Osteocyte (in vitro differentiated cells): ENCODE data around the gene CDS2. TPM values are rescaled to one million over a fixed set of nuclear protein-coding genes. Genes with fewer than 3 reads are reported as not detected.

Experiments
- DNase-seq: peaks from one replicate; pipeline ENCODE4 v3.0.0; 2021; ENCODE audit warnings: mixed read lengths; ENCODE audit not compliant: unreplicated experiment; ENCODE audit errors: extremely low spot score
- H3K27ac Mint-ChIP-seq: one replicate; pipeline ENCODE4 v1.8.0; 2021; ENCODE audit warnings: mild to moderate bottlenecking, mixed read lengths; ENCODE audit not compliant: unreplicated experiment
- H3K27me3 Mint-ChIP-seq: one replicate; pipeline ENCODE4 v1.8.0; 2021; ENCODE audit warnings: mixed read lengths; ENCODE audit not compliant: unreplicated experiment
- H3K36me3 Mint-ChIP-seq: one replicate; pipeline ENCODE4 v1.8.0; 2021; ENCODE audit warnings: mixed read lengths; ENCODE audit not compliant: unreplicated experiment
- H3K4me1 Mint-ChIP-seq: one replicate; pipeline ENCODE4 v1.8.0; 2021; ENCODE audit warnings: mixed read lengths; ENCODE audit not compliant: unreplicated experiment
- H3K4me3 Mint-ChIP-seq: one replicate; pipeline ENCODE4 v1.8.0; 2021; ENCODE audit warnings: mild to moderate bottlenecking, moderate library complexity, mixed read lengths; ENCODE audit not compliant: unreplicated experiment
- H3K9me3 Mint-ChIP-seq: one replicate; pipeline ENCODE4 v1.8.0; 2021; ENCODE audit warnings: mixed read lengths; ENCODE audit not compliant: unreplicated experiment
- CTCF ChIP-seq: fragments of 200-600 bp; sonication (generic); IDR thresholded peaks from 2 replicates; pipeline ENCODE4 v1.5.0; 2021; ENCODE audit warnings: antibody characterized with exemption, mild to moderate bottlenecking, moderate library complexity
- total RNA-seq: library from RNA; stranded (reverse); gene quantifications from 2 replicates; pipeline ENCODE4 v1.2.1, GENCODE V29; 2021

Gene CDS2
- total RNA-seq, 1 donor from 2014 or later = 43.2 TPM

GRCh38 chr20:5153152-5153467 lies 26.3 kb downstream of the CDS2 start:
- H3K27ac Mint-ChIP-seq = no peak overlapping the region
- H3K36me3 Mint-ChIP-seq = peaks cover 3% of the 10 kb centered on the region
- peaks cover 24% of the 10 kb centered on the region for H3K4me1 Mint-ChIP-seq
- H3K4me3 Mint-ChIP-seq = no peak overlapping the region
- H3K27me3 Mint-ChIP-seq = no peaks in the 10 kb centered on the region
- DNase-seq = no peak
- no peaks in the 10 kb centered on the region for H3K9me3 Mint-ChIP-seq
- TF ChIP-seq CTCF = no peak

- Mint-ChIP-seq H3K27ac (no peak overlapping the region), H3K4me3 (no peak overlapping the region), H3K4me1 (peaks cover 24% of the 10 kb centered on the region), H3K27me3 (no peaks in the 10 kb centered on the region), H3K36me3 (peaks cover 3% of the 10 kb centered on the region), H3K9me3 (no peaks in the 10 kb centered on the region)
- DNase-seq = no peak
- TF ChIP-seq CTCF = no peak
These were observed 27.1 kb downstream of the CDS2 start for GRCh38 chr20:5153612-5154542.

- TF ChIP-seq CTCF = no peak
- DNase-seq = no peak
- Mint-ChIP-seq H3K27me3 (no peaks in the 10 kb centered on the region), H3K4me3 (no peak overlapping the region), H3K9me3 (no peaks in the 10 kb centered on the region), H3K27ac (no peak overlapping the region), H3K4me1 (peaks cover 24% of the 10 kb centered on the region), H3K36me3 (peaks cover 3% of the 10 kb centered on the region)
These were observed 27.7 kb downstream of the CDS2 start for GRCh38 chr20:5154543-5154925.

GRCh38 chr20:5155404-5155803 lies 28.6 kb downstream of the CDS2 start:
- no peak overlapping the region for H3K4me3 Mint-ChIP-seq
- no peaks in the 10 kb centered on the region for H3K27me3 Mint-ChIP-seq
- H3K27ac Mint-ChIP-seq = no peak overlapping the region
- TF ChIP-seq CTCF = no peak
- peaks cover 20% of the 10 kb centered on the region for H3K4me1 Mint-ChIP-seq
- DNase-seq = no peak
- peaks cover 3% of the 10 kb centered on the region for H3K36me3 Mint-ChIP-seq
- H3K9me3 Mint-ChIP-seq = no peaks in the 10 kb centered on the region

- no peak overlapping the region for H3K4me3 Mint-ChIP-seq
- no peak for TF ChIP-seq CTCF
- no peak for DNase-seq
- peaks cover 3% of the 10 kb centered on the region for H3K36me3 Mint-ChIP-seq
- no peak overlapping the region for H3K27ac Mint-ChIP-seq
- H3K9me3 Mint-ChIP-seq = peaks cover 3% of the 10 kb centered on the region
- H3K4me1 Mint-ChIP-seq = peaks cover 17% of the 10 kb centered on the region
- H3K27me3 Mint-ChIP-seq = no peaks in the 10 kb centered on the region
These were observed 30.1 kb downstream of the CDS2 start for GRCh38 chr20:5156675-5157448.
